Ramos (cell line): ENCODE measurements around the gene WHRN.

Experiments used
- in situ Hi-C: fragments of 300-500 bp; cut with MboI; formaldehyde crosslinking; loops from one replicate; pipeline ENCODE4 v1.14.3; 2022; ENCODE audit warnings: low sequenced_read_pairs; ENCODE audit not compliant: unreplicated experiment

The WHRN gene

GRCh38 chr9:114515528-114515927 lies 10.3 kb upstream of the WHRN start:
- in situ Hi-C loops: no loop called here

- in situ Hi-C loops: no loop called here
These were observed 8.6 kb upstream of the WHRN start for GRCh38 chr9:114513959-114514267.

- in situ Hi-C loops: no loop called here
These were observed 8.0 kb upstream of the WHRN start for GRCh38 chr9:114513055-114513958.

GRCh38 chr9:114511978-114512874 lies 7.0 kb upstream of the WHRN start:
- in situ Hi-C loops: no loop called here

- in situ Hi-C loops: no loop called here
These were observed 2.5 kb upstream of the WHRN start for GRCh38 chr9:114507726-114508125.

GRCh38 chr9:114506082-114506390 lies 763 bp upstream of the WHRN start:
- in situ Hi-C loops: no loop called here

GRCh38 chr9:114504341-114505186 lies 709 bp downstream of the WHRN start:
- in situ Hi-C loops: no loop called here

GRCh38 chr9:114503522-114504340 lies 1.5 kb downstream of the WHRN start:
- in situ Hi-C loops: no loop called here

- in situ Hi-C loops: no loop called here
These were observed 2.3 kb downstream of the WHRN start for GRCh38 chr9:114503009-114503408.

GRCh38 chr9:114501796-114502682 lies 3.2 kb downstream of the WHRN start:
- in situ Hi-C loops: no loop called here

- in situ Hi-C loops: no loop called here
These were observed 4.5 kb downstream of the WHRN start for GRCh38 chr9:114500697-114501292.

GRCh38 chr9:114499941-114500696 lies 5.2 kb downstream of the WHRN start:
- in situ Hi-C loops: no loop called here

GRCh38 chr9:114499528-114499927 lies 5.7 kb downstream of the WHRN start:
- in situ Hi-C loops: no loop called here

- in situ Hi-C loops: no loop called here
These were observed 7.4 kb downstream of the WHRN start for GRCh38 chr9:114497727-114498382.

GRCh38 chr9:114497236-114497635 lies 8.0 kb downstream of the WHRN start:
- in situ Hi-C loops: no loop called here

- in situ Hi-C loops: no loop called here
These were observed 9.3 kb downstream of the WHRN start for GRCh38 chr9:114496011-114496410.
